IMR-90 (cell line): Measurements from ENCODE around the gene PSMA7. TPM values are rescaled to one million over a fixed set of nuclear protein-coding genes. Genes with fewer than 3 reads are reported as not detected.

Source experiments
- ATAC-seq: fragments of 200-7000 bp; cut with Tn5 transposase; 2 replicates; pipeline ENCODE4 v1.9.1; 2020; ENCODE audit warnings: low read depth, mild to moderate bottlenecking, moderate library complexity
- BruUV-seq: library from RNA; stranded (reverse); fragments of 400-500 nt; replicated peaks from 2 replicates; lab custom pipeline; 2021; lab: Mats Ljungman, UMichigan
- CTCF ChIA-PET: fragments of 300-600 bp; formaldehyde crosslinking; extraction: SDS; loops from one replicate; lab custom pipeline; 2021; ENCODE audit warnings: antibody characterized with exemption; lab: Yijun Ruan, JAX
- POLR2A ChIA-PET: fragments of 300-600 bp; sonication (Branson Sonifier 250); formaldehyde crosslinking; loops from one replicate; lab custom pipeline; 2022; ENCODE audit warnings: antibody characterized with exemption; ENCODE audit not compliant: unreplicated experiment; lab: Charles Lee
- DNase-seq: peaks from one replicate; pipeline ENCODE4 v3.0.0; 2013
- H2AFZ ChIP-seq: replicated peaks from 2 replicates; pipeline ENCODE3; 2013; ENCODE audit warnings: low read length, mild to moderate bottlenecking; ENCODE audit not compliant: poor library complexity
- H2AK5ac ChIP-seq: 2 replicates; pipeline ENCODE4 v1.6.1; 2013; ENCODE audit warnings: low read depth, low read length, inconsistent platforms
- H2AK9ac ChIP-seq: replicated peaks from 2 replicates; pipeline ENCODE3; 2013; ENCODE audit warnings: mild to moderate bottlenecking, low read depth, low read length, moderate library complexity; ENCODE audit not compliant: poor library complexity
- H2BK120ac ChIP-seq: 2 replicates; pipeline ENCODE4 v1.6.1; 2013; ENCODE audit warnings: low read depth, low read length, inconsistent platforms
- H2BK15ac ChIP-seq: 3 replicates; pipeline ENCODE4 v1.6.1; 2013; ENCODE audit warnings: low read depth, low read length, inconsistent platforms
- H2BK20ac ChIP-seq: 2 replicates; pipeline ENCODE4 v1.6.1; 2013; ENCODE audit warnings: low read depth, mild to moderate bottlenecking, inconsistent platforms, low read length, moderate library complexity
- H2BK5ac ChIP-seq: 2 replicates; pipeline ENCODE4 v1.6.1; 2013; ENCODE audit warnings: mild to moderate bottlenecking, low read depth, low read length, inconsistent platforms; ENCODE audit not compliant: poor library complexity, severe bottlenecking
- H3K14ac ChIP-seq: replicated peaks from 2 replicates; pipeline ENCODE4 v1.6.1; 2013; ENCODE audit warnings: low read depth, low read length, inconsistent platforms
- H3K18ac ChIP-seq: 2 replicates; pipeline ENCODE4 v1.6.1; 2013; ENCODE audit warnings: low read depth, low read length, control low read depth
- H3K23ac ChIP-seq: 2 replicates; pipeline ENCODE4 v1.6.1; 2013; ENCODE audit warnings: low read depth, low read length, inconsistent platforms
- H3K27ac ChIP-seq: 2 replicates; pipeline ENCODE4 v1.5.1; 2013; ENCODE audit warnings: mild to moderate bottlenecking, control low read depth, low read length; ENCODE audit not compliant: insufficient read depth
- H3K27me3 ChIP-seq: 2 replicates; pipeline ENCODE4 v1.6.1; 2013; ENCODE audit warnings: low read length; ENCODE audit not compliant: control insufficient read depth, insufficient read depth
- H3K36me3 ChIP-seq: 2 replicates; pipeline ENCODE4 v1.6.1; 2013; ENCODE audit warnings: low read length, mixed read lengths; ENCODE audit not compliant: control insufficient read depth, insufficient read depth
- H3K4ac ChIP-seq: 2 replicates; pipeline ENCODE4 v1.6.1; 2013; ENCODE audit warnings: low read depth, low read length, inconsistent platforms
- H3K4me1 ChIP-seq: 2 replicates; pipeline ENCODE4 v1.6.1; 2013; ENCODE audit warnings: low read length, mixed read lengths; ENCODE audit not compliant: control insufficient read depth, insufficient read depth
- H3K4me2 ChIP-seq: 2 replicates; pipeline ENCODE4 v1.6.1; 2013; ENCODE audit warnings: low read depth, mild to moderate bottlenecking, control low read depth, low read length, moderate library complexity
- H3K4me3 ChIP-seq: 2 replicates; pipeline ENCODE4 v1.5.1; 2013; ENCODE audit warnings: low read depth, mild to moderate bottlenecking, control low read depth, low read length, moderate library complexity; ENCODE audit not compliant: insufficient read depth
- H3K56ac ChIP-seq: 2 replicates; pipeline ENCODE4 v1.6.1; 2013; ENCODE audit warnings: low read length, inconsistent platforms; ENCODE audit not compliant: insufficient read depth; ENCODE audit errors: extremely low read depth
- H3K79me1 ChIP-seq, 2 experiments: 2 replicates each; pipeline ENCODE4 v1.6.1; 2013; ENCODE audit warnings: low read length in 2 of 2, inconsistent platforms in 1 of 2, low read depth in 1 of 2
- H3K9ac ChIP-seq: 2 replicates; pipeline ENCODE4 v1.6.1; 2013; ENCODE audit warnings: low read depth, low read length, control low read depth
- H3K9me1 ChIP-seq: 2 replicates; pipeline ENCODE4 v1.6.1; 2013; ENCODE audit warnings: low read length, inconsistent platforms; ENCODE audit not compliant: insufficient read depth
- H3K9me3 ChIP-seq: 2 replicates; pipeline ENCODE4 v1.6.1; 2013; ENCODE audit warnings: low read length; ENCODE audit not compliant: control insufficient read depth, insufficient read depth
- H4K20me1 ChIP-seq: 2 replicates; pipeline ENCODE4 v1.6.1; 2013; ENCODE audit warnings: low read length, inconsistent platforms; ENCODE audit not compliant: insufficient read depth
- H4K5ac ChIP-seq: 2 replicates; pipeline ENCODE4 v1.6.1; 2013; ENCODE audit warnings: mild to moderate bottlenecking, low read depth, low read length, control low read depth
- H4K8ac ChIP-seq, 2 experiments: 2 replicates each; pipeline ENCODE4 v1.6.1; 2013; ENCODE audit warnings: low read depth in 2 of 2, low read length in 2 of 2, control low read depth in 1 of 2, inconsistent platforms in 1 of 2
- H4K91ac ChIP-seq: 2 replicates; pipeline ENCODE4 v1.6.1; 2013; ENCODE audit warnings: low read depth, low read length, inconsistent platforms; ENCODE audit not compliant: insufficient read depth
- BHLHE40 ChIP-seq: fragments of 150-350 bp; IDR thresholded peaks from 2 replicates; pipeline ENCODE4 v1.6.1; 2016; ENCODE audit warnings: mild to moderate bottlenecking, low read depth, low read length
- CEBPB ChIP-seq: IDR thresholded peaks from 2 replicates; pipeline ENCODE4 v1.6.1; 2012; ENCODE audit warnings: low read depth, low read length, improper control_type of control experiment
- RFX5 ChIP-seq: IDR thresholded peaks from 2 replicates; pipeline ENCODE4 v1.8.0; 2012; ENCODE audit warnings: low read depth, mild to moderate bottlenecking, low read length, moderate library complexity
- SMC3 ChIP-seq: fragments of 150-350 bp; IDR thresholded peaks from 2 replicates; pipeline ENCODE4 v1.6.1; 2016; ENCODE audit warnings: low read depth, mild to moderate bottlenecking, antibody characterized with exemption, low read length, moderate library complexity
- WGBS, 2 experiments: methylation state at CpG; one replicate each; pipeline versions ENCODE4 v1.1.5 to v1.1.7; 2013; ENCODE audit warnings: missing lambda C conversion rate in 2 of 2; ENCODE audit not compliant: insufficient read length in 1 of 2; ENCODE audit errors: extremely low coverage in 2 of 2; 5-methylcytosine and 5-hydroxymethylcytosine counted together
- dilution Hi-C: fragments of 300-500 bp; cut with HindIII; formaldehyde crosslinking; loops from one replicate; pipeline ENCODE4 v1.14.3; 2018; ENCODE audit warnings: low sequenced_read_pairs; ENCODE audit not compliant: unreplicated experiment
- in situ Hi-C: fragments of 300-500 bp; cut with MboI; formaldehyde crosslinking; loops from 3 replicates; pipeline ENCODE4 v1.14.3; 2019; ENCODE audit warnings: low sequenced_read_pairs, inconsistent platforms, mixed read lengths
- intact Hi-C: fragments of 100-400 bp; cut with micrococcal nuclease; formaldehyde crosslinking; loops from 2 replicates; pipeline ENCODE4 v1.10.0; 2022
- polyA plus RNA-seq, 3 experiments: library from polyadenylated mRNA; depleted of rRNA; stranded (reverse); fragments of >200 nt; gene quantifications; 2 replicates each; pipeline ENCODE4 v1.2.3, GENCODE V29; 2012; ENCODE audit warnings: low replicate concordance in 1 of 3
- total RNA-seq: library from RNA; depleted of rRNA; stranded (reverse); fragments of >200 nt; gene quantifications from 2 replicates; pipeline ENCODE4 v1.2.3, GENCODE V29; 2012

PSMA7 gene
- total and polyA plus RNA-seq, 2 of the 4 experiments (the other 2 are of a cell fraction): 417 to 458 TPM

DNA sequence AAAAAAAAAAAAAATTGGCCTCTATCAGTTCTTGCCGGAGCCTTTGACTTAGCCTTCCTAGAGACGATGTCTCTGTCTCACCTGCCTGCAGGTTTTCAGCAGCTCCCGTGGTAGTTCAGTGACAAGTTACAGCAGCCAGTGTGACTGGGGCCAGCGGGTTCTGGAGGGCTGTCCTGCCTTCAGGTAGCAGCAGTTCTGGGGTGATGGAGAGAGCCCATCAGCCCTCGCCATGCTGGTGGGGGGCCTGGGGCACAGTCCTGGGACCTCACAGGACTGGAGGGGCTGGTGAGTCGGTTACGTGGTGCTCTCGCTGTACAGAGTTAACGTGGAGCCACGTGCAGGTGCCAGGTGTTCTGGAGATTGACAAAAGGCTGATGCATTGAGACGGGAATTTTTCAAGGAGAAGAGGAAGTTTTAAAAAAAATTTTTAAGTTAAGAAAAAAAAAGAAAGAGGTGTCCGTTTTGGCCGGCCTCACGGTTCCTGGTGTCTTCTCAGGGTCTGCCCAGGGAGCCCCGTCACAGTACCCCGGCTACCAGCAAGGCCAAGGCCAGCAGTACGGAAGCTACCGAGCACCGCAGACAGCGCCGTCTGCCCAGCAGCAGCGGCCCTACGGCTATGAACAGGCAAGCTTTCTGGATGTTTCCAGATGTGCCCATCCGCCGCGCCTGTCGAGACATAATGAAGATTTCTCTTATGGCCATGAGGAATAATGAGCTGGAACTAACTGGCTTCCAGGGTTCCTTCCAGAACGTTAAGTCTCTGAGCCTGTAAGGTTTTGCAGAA is 31.0 kb upstream of the PSMA7 start:
- no peak overlapping the region for H2AFZ ChIP-seq
- H3K9me1 ChIP-seq: 0 out of 2 replicates have a peak, but pooled peaks cover 2% of the 10 kb centered on the region
- no peak overlapping the region for H3K4me2 ChIP-seq
- 94% methylated on average over 17 of the region's 28 CpGs; no CpG with 5 or more reads in 1 of the 2 experiments for WGBS, 2 experiments
- no peak overlapping the region for H2AK9ac ChIP-seq
- H4K5ac ChIP-seq: no peak overlapping the region
- H3K79me1 ChIP-seq: no peaks in the 10 kb centered on the region
- H3K27me3 ChIP-seq: no peaks in the 10 kb centered on the region
- no peak overlapping the region for H3K14ac ChIP-seq
- H2AK5ac ChIP-seq: no peak overlapping the region
- ChIA-PET POLR2A (no interaction called here), CTCF (no interaction called here)
- no peaks in the 10 kb centered on the region for H3K9me3 ChIP-seq
- no peaks in the 10 kb centered on the region for H4K20me1 ChIP-seq
- no peak overlapping the region for H3K4ac ChIP-seq
- no peak overlapping the region for H2BK20ac ChIP-seq
- peaks cover 32% of the 10 kb centered on the region for H3K36me3 ChIP-seq
- dilution Hi-C loops: no loop called here
- no peak overlapping the region for H4K8ac ChIP-seq
- no peak overlapping the region for H2BK5ac ChIP-seq
- no peak overlapping the region for H3K9ac ChIP-seq
- H3K18ac ChIP-seq: no peak overlapping the region
- no peak overlapping the region for H2BK15ac ChIP-seq
- H3K4me1 ChIP-seq: no peaks in the 10 kb centered on the region
- H3K27ac ChIP-seq: no peak overlapping the region
- H3K23ac ChIP-seq: no peak overlapping the region
- DNase-seq (no peak), ATAC-seq (no peak)
- in situ Hi-C loops: no loop called here
- H3K4me3 ChIP-seq: no peak overlapping the region
- no peak for TF ChIP-seq CEBPB
- no peak for TF ChIP-seq BHLHE40
- TF ChIP-seq SMC3: no peak
- no peak for TF ChIP-seq RFX5
- intact Hi-C loops: no loop called here
- no peak overlapping the region for H3K56ac ChIP-seq
- H4K91ac ChIP-seq: no peak overlapping the region
- no TSS peak for BruUV-seq
- no peak overlapping the region for H2BK120ac ChIP-seq
